HG03558 (cell line): Measurements from ENCODE around the gene AMD1.
"Not testable (repeated sequence)": the region's sequence is repeated elsewhere in the genome, so short reads cannot be mapped to it uniquely, and the experiment has no call there.

Experiments used
- ATAC-seq: cut with Tn5 transposase; IDR thresholded peaks from one replicate; pipeline ENCODE4 v1.9.1; 2021; ENCODE audit warnings: moderate number of reproducible peaks; ENCODE audit not compliant: unreplicated experiment; ENCODE audit errors: extremely low read depth

Gene AMD1

GRCh38 chr6:110873981-110874879, at the start of gene AMD1:
AMD1 (plus strand) TSS chr6:110874785; CDS start chr6:110875106, 321 bp downstream.
- peak; percentile 48 for ATAC-seq

- ATAC-seq, result no peak
Observed at GRCh38 chr6:110826236-110827129, 48.1 kb upstream of the AMD1 start.

- no peak for ATAC-seq
Observed at GRCh38 chr6:110828396-110828795, 46.2 kb upstream of the AMD1 start.

- no peak for ATAC-seq
Observed at GRCh38 chr6:110831405-110831804, 43.2 kb upstream of the AMD1 start.

GRCh38 chr6:110833831-110834230, 40.8 kb upstream of the AMD1 start:
- no peak for ATAC-seq

GRCh38 chr6:110835751-110836150, 38.8 kb upstream of the AMD1 start:
- not testable (repeated sequence) for ATAC-seq

GRCh38 chr6:110841266-110841665, 33.3 kb upstream of the AMD1 start:
- ATAC-seq, result no peak

GRCh38 chr6:110849781-110850180, 24.8 kb upstream of the AMD1 start:
- ATAC-seq, result no peak

GRCh38 chr6:110852773-110853172, 21.8 kb upstream of the AMD1 start:
- no peak for ATAC-seq

- ATAC-seq, result no peak
Observed at GRCh38 chr6:110853754-110854477, 20.7 kb upstream of the AMD1 start.

- no peak for ATAC-seq
Observed at GRCh38 chr6:110856296-110856695, 18.3 kb upstream of the AMD1 start.

GRCh38 chr6:110858016-110858415, 16.6 kb upstream of the AMD1 start:
- no peak for ATAC-seq

- no peak for ATAC-seq
Observed at GRCh38 chr6:110858562-110859214, 15.9 kb upstream of the AMD1 start.

GRCh38 chr6:110859335-110859792, 15.2 kb upstream of the AMD1 start:
- ATAC-seq, result no peak

GRCh38 chr6:110864824-110865223, 9.8 kb upstream of the AMD1 start:
- no peak for ATAC-seq

- no peak for ATAC-seq
Observed at GRCh38 chr6:110874880-110875547, 429 bp downstream of the AMD1 start.

- ATAC-seq, result no peak
Observed at GRCh38 chr6:110875548-110876169, 1.1 kb downstream of the AMD1 start.

- ATAC-seq, result no peak
Observed at GRCh38 chr6:110876170-110876773, 1.7 kb downstream of the AMD1 start.
